D721Med (cell line): ENCODE results near the gene PCSK4.

Experiments
- DNase-seq: peaks from one replicate; pipeline ENCODE4 v3.0.0; 2011; ENCODE audit warnings: low spot score; ENCODE audit not compliant: insufficient read length
- FAIRE-seq: peaks from 2 replicates; lab custom pipeline; 2011; peaks lifted over from hg19 to GRCh38; lab: Jason Lieb, UNC
- CTCF ChIP-seq: IDR thresholded peaks from 2 replicates; pipeline ENCODE4 v1.5.1; 2012; ENCODE audit warnings: mild to moderate bottlenecking, control low read depth; ENCODE audit not compliant: insufficient read depth; ENCODE audit errors: missing control alignments

The PCSK4 gene

GRCh38 chr19:1433119-1434039 lies 56.8 kb downstream of the PCSK4 start:
- no peak for FAIRE-seq
- no peak for DNase-seq
- TF ChIP-seq CTCF = no peak

- no peak for TF ChIP-seq CTCF
- DNase-seq (no peak), FAIRE-seq (no peak)
Observed at GRCh38 chr19:1432507-1432887, 57.7 kb downstream of the PCSK4 start.

- no peak for DNase-seq
- no peak for FAIRE-seq
- no peak for TF ChIP-seq CTCF
Observed at GRCh38 chr19:1431759-1432506, 58.2 kb downstream of the PCSK4 start.
